BE2C (cell line): ENCODE measurements around the gene FAM53B.

Source experiments
- DNase-seq: peaks from one replicate; pipeline ENCODE4 v3.0.0-alpha.2; 2020
- H3K27me3 ChIP-seq: fragments of 250-450 bp; sonication (Bioruptor Pico); 2 replicates; pipeline ENCODE4 v1.5.1; 2020; ENCODE audit warnings: mild to moderate bottlenecking
- H3K36me3 ChIP-seq: fragments of 250-450 bp; sonication (Bioruptor Pico); 2 replicates; pipeline ENCODE4 v1.5.1; 2020; ENCODE audit warnings: mild to moderate bottlenecking
- H3K4me1 ChIP-seq: fragments of 250-450 bp; sonication (Bioruptor Pico); 2 replicates; pipeline ENCODE4 v1.5.1; 2020
- H3K4me3 ChIP-seq: 2 replicates; pipeline ENCODE4 v1.5.1; 2011; ENCODE audit warnings: low read depth, low read length
- H3K9me3 ChIP-seq: fragments of 250-450 bp; sonication (Bioruptor Pico); 2 replicates; pipeline ENCODE4 v1.5.1; 2020
- TF ChIP-seq, protein P1 (sequence below): IDR thresholded peaks from 2 replicates; pipeline ENCODE4 v1.5.1; 2012; ENCODE audit warnings: mild to moderate bottlenecking, low read depth, low read length

Gene FAM53B

DNA sequence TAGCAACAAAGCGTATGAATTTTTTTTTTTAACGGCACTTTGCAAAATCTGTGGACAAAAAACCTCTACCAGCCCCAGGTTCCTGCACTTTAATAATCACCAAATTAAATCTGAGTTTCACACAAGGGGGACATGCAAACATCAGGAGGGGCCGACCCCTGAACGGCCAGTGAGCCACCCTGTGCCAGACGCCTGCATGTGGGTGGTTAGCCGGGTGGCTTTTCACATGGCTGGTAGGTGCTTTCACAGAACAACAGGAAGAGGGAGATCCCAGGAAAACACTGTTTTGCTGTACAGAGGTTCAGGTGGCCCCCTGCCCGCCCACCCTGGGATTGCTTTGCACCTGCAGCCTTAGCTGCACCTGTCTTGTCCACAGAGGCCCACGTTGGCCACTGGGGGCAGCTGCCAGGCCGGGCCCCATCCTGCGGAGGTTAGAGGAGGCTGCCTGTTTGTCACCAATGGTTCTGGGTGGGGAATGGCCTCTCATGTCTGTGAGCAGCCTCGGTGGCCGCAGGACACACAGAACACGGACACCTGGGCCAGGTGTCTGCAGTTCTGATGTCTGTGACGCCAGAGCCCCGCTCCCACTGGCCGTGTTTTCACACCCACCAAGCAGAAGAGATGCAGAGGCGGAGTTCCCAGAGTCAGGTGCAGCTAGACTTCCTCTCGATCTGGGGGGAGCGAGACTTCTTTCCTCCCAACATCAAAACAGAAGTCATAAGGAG is 107.7 kb downstream of the FAM53B start:
- no peaks in the 10 kb centered on the region; the same call in none of the 2 replicates for H3K36me3 ChIP-seq
- H3K4me1 ChIP-seq = peaks cover 9% of the 10 kb centered on the region
- DNase-seq = no peak
- no peaks in the 10 kb centered on the region for H3K27me3 ChIP-seq
- no peak overlapping the region for H3K4me3 ChIP-seq
- TF ChIP-seq, protein P1, sequence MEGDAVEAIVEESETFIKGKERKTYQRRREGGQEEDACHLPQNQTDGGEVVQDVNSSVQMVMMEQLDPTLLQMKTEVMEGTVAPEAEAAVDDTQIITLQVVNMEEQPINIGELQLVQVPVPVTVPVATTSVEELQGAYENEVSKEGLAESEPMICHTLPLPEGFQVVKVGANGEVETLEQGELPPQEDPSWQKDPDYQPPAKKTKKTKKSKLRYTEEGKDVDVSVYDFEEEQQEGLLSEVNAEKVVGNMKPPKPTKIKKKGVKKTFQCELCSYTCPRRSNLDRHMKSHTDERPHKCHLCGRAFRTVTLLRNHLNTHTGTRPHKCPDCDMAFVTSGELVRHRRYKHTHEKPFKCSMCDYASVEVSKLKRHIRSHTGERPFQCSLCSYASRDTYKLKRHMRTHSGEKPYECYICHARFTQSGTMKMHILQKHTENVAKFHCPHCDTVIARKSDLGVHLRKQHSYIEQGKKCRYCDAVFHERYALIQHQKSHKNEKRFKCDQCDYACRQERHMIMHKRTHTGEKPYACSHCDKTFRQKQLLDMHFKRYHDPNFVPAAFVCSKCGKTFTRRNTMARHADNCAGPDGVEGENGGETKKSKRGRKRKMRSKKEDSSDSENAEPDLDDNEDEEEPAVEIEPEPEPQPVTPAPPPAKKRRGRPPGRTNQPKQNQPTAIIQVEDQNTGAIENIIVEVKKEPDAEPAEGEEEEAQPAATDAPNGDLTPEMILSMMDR = no peak
- H3K9me3 ChIP-seq = no peaks in the 10 kb centered on the region

DNA sequence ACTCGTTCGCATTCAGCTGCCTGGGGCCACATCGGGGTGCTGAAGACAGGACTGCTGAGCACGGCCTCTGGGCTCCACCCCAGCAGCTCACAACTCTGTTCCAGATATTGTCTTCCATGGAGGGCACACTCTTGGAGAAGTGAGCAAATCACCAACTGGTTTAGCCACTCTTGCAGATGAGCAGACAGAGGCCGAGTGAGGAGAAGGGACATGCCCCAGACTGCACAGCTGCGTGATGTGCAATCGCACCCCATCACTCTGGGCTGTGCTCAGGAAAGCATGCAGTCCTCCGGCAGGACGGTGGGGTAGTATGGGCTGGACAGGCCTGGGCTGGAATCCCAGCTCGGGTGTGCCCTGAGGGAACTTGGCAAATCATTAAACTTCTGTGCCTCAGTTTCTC is 111.6 kb downstream of the FAM53B start:
- H3K4me1 ChIP-seq = no peaks in the 10 kb centered on the region
- TF ChIP-seq, protein P1 = no peak
- no peaks in the 10 kb centered on the region for H3K9me3 ChIP-seq

DNA sequence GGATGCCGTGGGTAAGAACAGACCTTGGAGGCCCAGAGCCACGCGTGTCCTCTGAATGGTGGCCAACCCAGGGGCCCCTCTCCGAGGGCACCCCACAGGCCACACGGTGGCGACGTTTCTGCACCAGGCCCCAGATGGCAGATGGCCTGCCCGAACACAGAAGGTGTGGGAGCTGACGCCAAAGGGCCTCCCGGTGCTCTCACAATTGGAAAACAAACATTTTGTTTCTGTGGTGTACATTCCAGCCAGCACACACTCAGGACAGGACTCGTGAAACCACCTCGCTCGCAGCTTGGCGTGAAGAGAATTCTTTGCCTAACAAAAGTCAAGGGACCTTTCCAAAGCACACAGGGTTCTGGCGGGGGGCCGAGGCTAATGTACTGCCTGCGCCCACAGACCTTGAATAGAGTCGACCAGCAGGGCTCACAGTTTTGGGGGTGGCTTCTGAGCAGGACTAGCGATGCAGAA is 112.1 kb downstream of the FAM53B start:
- no peaks in the 10 kb centered on the region for H3K4me1 ChIP-seq
- H3K4me3 ChIP-seq = no peak overlapping the region
- H3K27me3 ChIP-seq = no peaks in the 10 kb centered on the region
- no peak for DNase-seq
- H3K36me3 ChIP-seq = no peaks in the 10 kb centered on the region; the same call in 1 of the 2 replicates
- H3K9me3 ChIP-seq = no peaks in the 10 kb centered on the region
- TF ChIP-seq, protein P1 = peak; percentile 26; the same call in 1 of the 2 replicates

More for the DNA sequence above, 111.6 kb downstream of the FAM53B start:
- Histone ChIP-seq H3K36me3 (no peaks in the 10 kb centered on the region; the same call in 1 of the 2 replicates), H3K27me3 (no peaks in the 10 kb centered on the region), H3K4me3 (no peak overlapping the region)
- DNase-seq = no peak

DNA sequence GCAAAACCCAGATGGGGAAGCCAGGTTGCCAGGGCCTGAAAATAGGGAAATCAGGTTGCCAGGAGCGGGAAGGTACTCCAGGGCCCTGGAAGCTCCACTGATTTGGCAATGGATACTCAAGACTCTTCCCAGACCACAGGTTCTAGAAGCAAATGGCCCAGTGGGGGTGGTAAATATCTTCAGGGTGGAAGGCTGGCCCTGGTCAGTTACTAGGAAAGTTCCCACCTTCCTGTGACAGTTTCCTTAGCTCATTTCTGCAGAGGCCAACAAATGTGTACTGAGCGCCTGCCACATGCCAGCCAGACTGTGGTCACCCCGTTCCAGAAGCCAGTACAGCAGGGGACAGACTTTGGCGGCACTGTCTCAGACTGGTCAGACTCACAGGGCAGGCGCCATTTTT is 113.6 kb downstream of the FAM53B start:
- Histone ChIP-seq H3K4me3 (no peak overlapping the region), H3K36me3 (no peaks in the 10 kb centered on the region; the same call in 1 of the 2 replicates), H3K4me1 (no peaks in the 10 kb centered on the region), H3K9me3 (no peaks in the 10 kb centered on the region), H3K27me3 (no peaks in the 10 kb centered on the region)
- TF ChIP-seq, protein P1 = no peak
- DNase-seq = no peak

DNA sequence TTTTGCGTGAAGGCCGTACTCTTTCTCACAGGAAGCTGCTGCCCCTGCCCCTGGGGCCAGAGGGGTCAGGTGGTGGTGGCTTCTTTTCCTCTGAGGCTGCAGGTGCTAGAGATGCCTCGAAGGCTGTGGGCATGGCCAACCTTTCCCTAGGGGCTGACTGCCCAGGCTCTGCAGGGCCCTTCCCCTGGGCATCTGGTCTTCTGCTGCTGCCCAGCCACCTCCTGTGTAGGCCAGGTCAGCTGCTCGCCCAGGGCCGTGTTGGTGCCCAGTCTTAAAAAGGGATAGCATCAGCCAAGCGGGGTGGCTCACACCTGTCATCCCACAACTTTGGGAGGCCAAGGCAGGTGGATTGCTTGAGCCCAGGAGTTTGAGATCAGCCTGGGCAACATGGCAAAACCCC is 114.3 kb downstream of the FAM53B start:
- Histone ChIP-seq H3K27me3 (no peaks in the 10 kb centered on the region), H3K4me3 (no peak overlapping the region), H3K36me3 (no peaks in the 10 kb centered on the region; the same call in 1 of the 2 replicates), H3K4me1 (no peaks in the 10 kb centered on the region), H3K9me3 (no peaks in the 10 kb centered on the region)
- DNase-seq = no peak
- TF ChIP-seq, protein P1 = no peak

DNA sequence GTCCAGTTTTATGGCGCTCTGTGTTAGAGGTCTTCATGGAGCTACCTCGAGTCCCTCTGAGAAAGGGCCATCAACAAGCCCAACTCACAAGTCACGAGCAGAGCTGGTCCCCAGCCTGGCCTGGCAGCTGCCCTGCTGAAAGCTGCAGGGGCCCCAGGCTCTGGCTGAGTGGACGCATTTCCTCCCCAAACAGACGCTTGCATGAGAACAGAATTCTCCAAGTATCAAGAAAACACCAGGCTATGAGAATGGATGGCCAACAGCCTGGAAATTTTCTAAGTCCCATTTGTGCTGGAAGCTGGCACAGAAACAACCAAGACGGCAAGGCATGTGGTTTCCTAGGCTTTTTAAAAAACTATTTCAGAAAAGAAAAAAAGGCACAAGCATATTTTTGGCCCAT is 114.8 kb downstream of the FAM53B start:
- no peaks in the 10 kb centered on the region for H3K4me1 ChIP-seq
- no peak for DNase-seq
- TF ChIP-seq, protein P1 = no peak
- H3K27me3 ChIP-seq = no peaks in the 10 kb centered on the region
- H3K36me3 ChIP-seq = no peaks in the 10 kb centered on the region; the same call in 1 of the 2 replicates
- H3K9me3 ChIP-seq = no peaks in the 10 kb centered on the region
- H3K4me3 ChIP-seq = no peak overlapping the region
